ENCODE data around the gene HBE1.

DNA sequence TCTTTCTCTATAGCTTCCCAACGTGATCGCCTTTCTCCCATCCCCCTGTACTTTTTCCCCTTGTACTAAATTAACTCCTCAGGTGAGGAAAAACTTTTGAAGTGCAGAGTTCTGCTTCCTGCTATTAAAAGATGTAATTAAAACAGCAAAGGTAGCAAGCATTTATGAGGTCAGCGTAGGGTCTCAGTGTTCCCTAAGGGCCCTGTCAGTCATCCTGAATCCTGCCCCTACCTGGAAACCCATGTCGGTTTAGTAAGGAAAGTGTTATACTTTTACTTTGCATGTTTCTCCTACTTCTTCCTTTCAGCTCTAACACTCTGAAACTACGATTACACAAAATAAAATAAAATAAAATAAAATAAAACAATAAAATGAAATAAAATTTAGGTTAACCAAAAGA is 41.6 kb downstream of the HBE1 start:
- TF ChIP-seq, protein P1, sequence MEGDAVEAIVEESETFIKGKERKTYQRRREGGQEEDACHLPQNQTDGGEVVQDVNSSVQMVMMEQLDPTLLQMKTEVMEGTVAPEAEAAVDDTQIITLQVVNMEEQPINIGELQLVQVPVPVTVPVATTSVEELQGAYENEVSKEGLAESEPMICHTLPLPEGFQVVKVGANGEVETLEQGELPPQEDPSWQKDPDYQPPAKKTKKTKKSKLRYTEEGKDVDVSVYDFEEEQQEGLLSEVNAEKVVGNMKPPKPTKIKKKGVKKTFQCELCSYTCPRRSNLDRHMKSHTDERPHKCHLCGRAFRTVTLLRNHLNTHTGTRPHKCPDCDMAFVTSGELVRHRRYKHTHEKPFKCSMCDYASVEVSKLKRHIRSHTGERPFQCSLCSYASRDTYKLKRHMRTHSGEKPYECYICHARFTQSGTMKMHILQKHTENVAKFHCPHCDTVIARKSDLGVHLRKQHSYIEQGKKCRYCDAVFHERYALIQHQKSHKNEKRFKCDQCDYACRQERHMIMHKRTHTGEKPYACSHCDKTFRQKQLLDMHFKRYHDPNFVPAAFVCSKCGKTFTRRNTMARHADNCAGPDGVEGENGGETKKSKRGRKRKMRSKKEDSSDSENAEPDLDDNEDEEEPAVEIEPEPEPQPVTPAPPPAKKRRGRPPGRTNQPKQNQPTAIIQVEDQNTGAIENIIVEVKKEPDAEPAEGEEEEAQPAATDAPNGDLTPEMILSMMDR (IDR thresholded peaks at IDR 0.05), result no peak
- TF ChIP-seq POLR2A (IDR thresholded peaks at IDR 0.05), result no peak
